GM15510 (cell line): ENCODE data around the gene DEFB124.

ENCODE experiments used
- POLR2A ChIP-seq: IDR thresholded peaks from 3 replicates; pipeline ENCODE4 v1.6.1; 2011; ENCODE audit warnings: borderline replicate concordance; ENCODE audit not compliant: insufficient read length; ENCODE audit errors: extremely low read depth

Gene DEFB124

GRCh38 chr20:31496761-31497295 is 21.9 kb upstream of the DEFB124 start:
- TF ChIP-seq POLR2A = no peak

GRCh38 chr20:31494131-31494530 is 19.2 kb upstream of the DEFB124 start:
- no peak for TF ChIP-seq POLR2A

- TF ChIP-seq POLR2A = no peak
These were observed 15.8 kb upstream of the DEFB124 start for GRCh38 chr20:31490752-31491151.

GRCh38 chr20:31489152-31489551 is 14.2 kb upstream of the DEFB124 start:
- no peak for TF ChIP-seq POLR2A

GRCh38 chr20:31488115-31488514 is 13.2 kb upstream of the DEFB124 start:
- TF ChIP-seq POLR2A = no peak

GRCh38 chr20:31485450-31486339 is 10.8 kb upstream of the DEFB124 start:
- TF ChIP-seq POLR2A = no peak

GRCh38 chr20:31484001-31484400 is 9.1 kb upstream of the DEFB124 start:
- TF ChIP-seq POLR2A = no peak

GRCh38 chr20:31476643-31477215 is 1.8 kb upstream of the DEFB124 start:
- TF ChIP-seq POLR2A = no peak

GRCh38 chr20:31476294-31476585 is 1.3 kb upstream of the DEFB124 start:
- no peak for TF ChIP-seq POLR2A

- TF ChIP-seq POLR2A = no peak
These were observed 756 bp upstream of the DEFB124 start for GRCh38 chr20:31475472-31476293.

- no peak for TF ChIP-seq POLR2A
These were observed 860 bp downstream of the DEFB124 start for GRCh38 chr20:31474097-31474436.

GRCh38 chr20:31473331-31474096 is 1.4 kb downstream of the DEFB124 start:
- no peak for TF ChIP-seq POLR2A

GRCh38 chr20:31472395-31473330 is 2.3 kb downstream of the DEFB124 start:
- TF ChIP-seq POLR2A = no peak

- TF ChIP-seq POLR2A = no peak
These were observed 20.6 kb downstream of the DEFB124 start for GRCh38 chr20:31454361-31454760.

GRCh38 chr20:31452575-31452974 is 22.4 kb downstream of the DEFB124 start:
- TF ChIP-seq POLR2A = no peak
